SU-DHL-6 (cell line): ENCODE results near the gene SAMD14.

Experiments
- CTCF ChIP-seq: fragments of 200-600 bp; sonication (generic); IDR thresholded peaks from one replicate; pipeline ENCODE4 v1.5.1; 2017; ENCODE audit warnings: antibody characterized with exemption, mild to moderate bottlenecking, low read length, moderate library complexity; ENCODE audit not compliant: insufficient read depth, poor library complexity, severe bottlenecking
- EZH2phosphoT487 ChIP-seq: fragments of 200-600 bp; sonication (generic), shearing (Covaris generic); conservative IDR thresholded peaks from 2 replicates; pipeline ENCODE4 v1.6.1; 2018; ENCODE audit warnings: mild to moderate bottlenecking, antibody characterized with exemption, low read length, moderate library complexity, mixed read lengths

DNA sequence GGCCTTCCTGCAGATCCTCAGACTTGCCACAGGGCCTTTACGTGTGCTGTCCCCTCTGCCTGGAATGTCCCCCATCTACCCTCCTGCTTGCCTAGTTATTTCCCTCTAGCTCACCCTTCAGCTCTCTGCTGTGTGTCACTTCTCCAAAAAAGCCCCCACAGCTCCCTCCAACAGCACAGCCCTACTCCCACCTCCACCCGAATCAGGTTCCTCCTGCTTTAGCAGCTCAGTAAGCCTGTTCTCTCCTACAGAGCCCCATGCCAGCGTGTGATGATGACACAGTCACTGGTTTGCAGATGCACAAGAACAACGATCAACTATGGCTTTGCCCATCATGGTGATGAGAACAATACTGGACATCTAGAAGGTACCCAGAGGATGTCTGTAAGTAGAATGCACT lies 7.1 kb upstream of the SAMD14 start:
- TF ChIP-seq CTCF (no peak), EZH2phosphoT487 (no peak)
